ENCODE data around the gene MYT1. TPM values are rescaled to one million over a fixed set of nuclear protein-coding genes. Genes with fewer than 3 reads are reported as not detected.

MYT1 gene
- polyA plus RNA-seq, 3 donors, result not detected

DNA sequence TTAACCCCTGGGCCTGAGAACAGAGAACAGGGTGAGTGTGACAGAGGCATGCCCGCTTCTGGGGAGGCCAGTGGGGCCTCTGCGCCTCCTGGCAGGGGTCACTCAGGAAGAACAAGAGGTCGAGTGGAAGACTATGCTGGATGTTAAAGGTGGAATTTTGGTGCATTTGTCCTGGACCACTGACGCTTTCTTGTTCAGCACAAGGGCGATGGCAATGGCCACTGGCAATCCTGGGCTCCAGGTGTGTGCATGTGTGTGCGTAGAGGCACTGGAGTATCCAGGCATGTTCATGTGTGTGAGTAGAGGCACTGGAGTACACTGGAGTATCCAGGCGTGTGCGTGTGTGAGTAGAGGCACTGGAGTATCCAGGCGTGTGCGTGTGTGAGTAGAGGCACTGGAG is 33.4 kb upstream of the MYT1 start:
- H3K4me1 Mint-ChIP-seq, result no peaks in the 10 kb centered on the region
- Histone ChIP-seq H3K27ac (ENCODE audit: low read depth in 1 of 2, low read length in 2 of 2) (no peak overlapping the region), H3K4me3 (replicated peaks in 1 of 3; ENCODE audit: low read depth in 2 of 3, low read length in 3 of 3) (no peak overlapping the region), H3K4me1 (ENCODE audit: control insufficient read depth in 1 of 2, insufficient read depth in 2 of 2, low read length in 2 of 2) (no peaks in the 10 kb centered on the region), H3K36me3 (replicated peaks in 1 of 2; ENCODE audit: control insufficient read depth in 1 of 2, insufficient read depth in 2 of 2, low read length in 2 of 2) (no peaks in the 10 kb centered on the region), H2AFZ (ENCODE audit: insufficient read depth, low read depth, low read length, poor library complexity, severe bottlenecking) (no peak overlapping the region), H3K4me2 (replicated peaks; ENCODE audit: extremely low read depth, low read length, poor library complexity, severe bottlenecking) (no peak overlapping the region), H4K20me1 (ENCODE audit: insufficient read depth, low read length) (no peaks in the 10 kb centered on the region), H3K79me2 (ENCODE audit: insufficient read depth, low read length) (no peaks in the 10 kb centered on the region), H3K27me3 (ENCODE audit: control insufficient read depth in 2 of 2, insufficient read depth in 2 of 2, low read length in 2 of 2) (no peaks in the 10 kb centered on the region), H3K9me3 (replicated peaks in 1 of 2; ENCODE audit: control insufficient read depth in 1 of 2, insufficient read depth in 1 of 2, low read length in 2 of 2) (no peaks in the 10 kb centered on the region), H3K9ac (ENCODE audit: insufficient read depth, low read length, poor library complexity, severe bottlenecking) (no peak overlapping the region)
- H3K4me3 Mint-ChIP-seq, result no peak overlapping the region
- 98% methylated on average over 10 of the region's 10 CpGs for WGBS (ENCODE audit: insufficient coverage)
- TF ChIP-seq, protein P1, sequence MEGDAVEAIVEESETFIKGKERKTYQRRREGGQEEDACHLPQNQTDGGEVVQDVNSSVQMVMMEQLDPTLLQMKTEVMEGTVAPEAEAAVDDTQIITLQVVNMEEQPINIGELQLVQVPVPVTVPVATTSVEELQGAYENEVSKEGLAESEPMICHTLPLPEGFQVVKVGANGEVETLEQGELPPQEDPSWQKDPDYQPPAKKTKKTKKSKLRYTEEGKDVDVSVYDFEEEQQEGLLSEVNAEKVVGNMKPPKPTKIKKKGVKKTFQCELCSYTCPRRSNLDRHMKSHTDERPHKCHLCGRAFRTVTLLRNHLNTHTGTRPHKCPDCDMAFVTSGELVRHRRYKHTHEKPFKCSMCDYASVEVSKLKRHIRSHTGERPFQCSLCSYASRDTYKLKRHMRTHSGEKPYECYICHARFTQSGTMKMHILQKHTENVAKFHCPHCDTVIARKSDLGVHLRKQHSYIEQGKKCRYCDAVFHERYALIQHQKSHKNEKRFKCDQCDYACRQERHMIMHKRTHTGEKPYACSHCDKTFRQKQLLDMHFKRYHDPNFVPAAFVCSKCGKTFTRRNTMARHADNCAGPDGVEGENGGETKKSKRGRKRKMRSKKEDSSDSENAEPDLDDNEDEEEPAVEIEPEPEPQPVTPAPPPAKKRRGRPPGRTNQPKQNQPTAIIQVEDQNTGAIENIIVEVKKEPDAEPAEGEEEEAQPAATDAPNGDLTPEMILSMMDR (IDR thresholded peaks at IDR 0.05), result no peak
- intact Hi-C loops (cut with micrococcal nuclease), result no loop called here
- H3K9me3 Mint-ChIP-seq, result peaks cover 0 to 3% (median 0%) of the 10 kb centered on the region in 7 donors
- H3K36me3 Mint-ChIP-seq, result no peaks in the 10 kb centered on the region
- no peak overlapping the region for H3K27ac Mint-ChIP-seq
- DNase-seq, result no peak
- peaks cover 4 to 9% (median 9%) of the 10 kb centered on the region in 3 donors for H3K27me3 Mint-ChIP-seq (ENCODE audit: low read depth in 3 of 3)

DNA sequence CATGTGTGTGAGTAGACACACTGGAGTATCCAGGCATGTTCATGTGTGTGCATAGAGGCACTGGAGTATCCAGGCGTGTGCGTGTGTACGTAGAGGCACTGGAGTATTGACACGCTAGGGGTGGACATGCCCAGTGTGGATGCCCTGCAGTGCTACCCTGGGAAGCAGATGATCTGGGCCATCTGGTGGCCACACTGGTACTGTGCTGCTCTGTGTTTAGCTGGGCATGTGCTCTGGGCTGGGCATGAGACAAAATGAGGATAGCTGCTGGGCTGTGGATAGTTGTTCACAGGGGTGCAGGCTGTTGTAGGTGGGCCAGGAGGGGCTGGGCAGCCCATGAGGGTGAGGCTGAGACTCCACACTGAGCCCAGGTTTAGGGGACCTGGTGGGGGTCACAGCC is 32.8 kb upstream of the MYT1 start:
- H3K4me3 ChIP-seq (replicated peaks in 1 of 3; ENCODE audit: low read depth in 2 of 3, low read length in 3 of 3), result no peak overlapping the region
- no peaks in the 10 kb centered on the region for H3K27me3 ChIP-seq (ENCODE audit: control insufficient read depth in 2 of 2, insufficient read depth in 2 of 2, low read length in 2 of 2)
- H2AFZ ChIP-seq (ENCODE audit: insufficient read depth, low read depth, low read length, poor library complexity, severe bottlenecking), result no peak overlapping the region
- H4K20me1 ChIP-seq (ENCODE audit: insufficient read depth, low read length), result no peaks in the 10 kb centered on the region
- H3K4me2 ChIP-seq (replicated peaks; ENCODE audit: extremely low read depth, low read length, poor library complexity, severe bottlenecking), result no peak overlapping the region
- no peaks in the 10 kb centered on the region for H3K4me1 Mint-ChIP-seq
- H3K36me3 ChIP-seq (replicated peaks in 1 of 2; ENCODE audit: control insufficient read depth in 1 of 2, insufficient read depth in 2 of 2, low read length in 2 of 2), result no peaks in the 10 kb centered on the region
- no peaks in the 10 kb centered on the region for H3K36me3 Mint-ChIP-seq
- H3K27ac Mint-ChIP-seq, result no peak overlapping the region
- no peaks in the 10 kb centered on the region for H3K4me1 ChIP-seq (ENCODE audit: control insufficient read depth in 1 of 2, insufficient read depth in 2 of 2, low read length in 2 of 2)
- 93% methylated on average over 4 of the region's 4 CpGs for WGBS (ENCODE audit: insufficient coverage)
- peaks cover 0 to 3% (median 0%) of the 10 kb centered on the region in 7 donors for H3K9me3 Mint-ChIP-seq
- no peaks in the 10 kb centered on the region for H3K79me2 ChIP-seq (ENCODE audit: insufficient read depth, low read length)
- DNase-seq, result no peak
- no peaks in the 10 kb centered on the region for H3K9me3 ChIP-seq (replicated peaks in 1 of 2; ENCODE audit: control insufficient read depth in 1 of 2, insufficient read depth in 1 of 2, low read length in 2 of 2)
- H3K27ac ChIP-seq (ENCODE audit: low read depth in 1 of 2, low read length in 2 of 2), result no peak overlapping the region
- TF ChIP-seq, protein P1 (IDR thresholded peaks at IDR 0.05), result no peak
- H3K4me3 Mint-ChIP-seq, result no peak overlapping the region
- H3K9ac ChIP-seq (ENCODE audit: insufficient read depth, low read length, poor library complexity, severe bottlenecking), result no peak overlapping the region
- H3K27me3 Mint-ChIP-seq (ENCODE audit: low read depth in 3 of 3), result peaks cover 4 to 9% (median 9%) of the 10 kb centered on the region in 3 donors
- intact Hi-C loops (cut with micrococcal nuclease), result no loop called here

Measured in CD14-positive monocyte (primary cell).